ENCODE measurements around the gene KSR1.
A peak's percentile ranks its signal among the peaks of the same experiment; 100 is the strongest.

Gene KSR1

GRCh38 chr17:27569884-27570577, 113.8 kb downstream of the KSR1 start:
- no peak for DNase-seq (ENCODE audit: low read depth)

GRCh38 chr17:27570578-27570914, 114.3 kb downstream of the KSR1 start:
- no peak for DNase-seq (ENCODE audit: low read depth)

- DNase-seq (ENCODE audit: low read depth) = no peak
These were observed 115.5 kb downstream of the KSR1 start for GRCh38 chr17:27571563-27572352.

GRCh38 chr17:27572665-27573064, 116.4 kb downstream of the KSR1 start:
- DNase-seq (ENCODE audit: low read depth) = peak; percentile 45

- DNase-seq (ENCODE audit: low read depth) = no peak
These were observed 117.3 kb downstream of the KSR1 start for GRCh38 chr17:27573548-27573947.

GRCh38 chr17:27573971-27574525, 117.8 kb downstream of the KSR1 start:
- DNase-seq (ENCODE audit: low read depth) = no peak

- no peak for DNase-seq (ENCODE audit: low read depth)
These were observed 119.1 kb downstream of the KSR1 start for GRCh38 chr17:27575096-27575911.

GRCh38 chr17:27575912-27576252, 119.6 kb downstream of the KSR1 start:
- no peak for DNase-seq (ENCODE audit: low read depth)

- no peak for DNase-seq (ENCODE audit: low read depth)
These were observed 120.3 kb downstream of the KSR1 start for GRCh38 chr17:27576477-27577083.

- peak; percentile 44 for DNase-seq (ENCODE audit: low read depth)
These were observed 121.0 kb downstream of the KSR1 start for GRCh38 chr17:27577121-27577761.

GRCh38 chr17:27577884-27578717, 121.9 kb downstream of the KSR1 start:
- no peak for DNase-seq (ENCODE audit: low read depth)

GRCh38 chr17:27578718-27579085, 122.5 kb downstream of the KSR1 start:
- DNase-seq (ENCODE audit: low read depth) = peak; percentile 51

- DNase-seq (ENCODE audit: low read depth) = no peak
These were observed 123.1 kb downstream of the KSR1 start for GRCh38 chr17:27579304-27579703.

- DNase-seq (ENCODE audit: low read depth) = no peak
These were observed 123.7 kb downstream of the KSR1 start for GRCh38 chr17:27579897-27580321.

- no peak for DNase-seq (ENCODE audit: low read depth)
These were observed 124.8 kb downstream of the KSR1 start for GRCh38 chr17:27581016-27581415.

- no peak for DNase-seq (ENCODE audit: low read depth)
These were observed 126.4 kb downstream of the KSR1 start for GRCh38 chr17:27582696-27583095.

- no peak for DNase-seq (ENCODE audit: low read depth)
These were observed 129.0 kb downstream of the KSR1 start for GRCh38 chr17:27585153-27585681.

GRCh38 chr17:27585792-27586191, 129.5 kb downstream of the KSR1 start:
- no peak for DNase-seq (ENCODE audit: low read depth)

- DNase-seq (ENCODE audit: low read depth) = no peak
These were observed 130.0 kb downstream of the KSR1 start for GRCh38 chr17:27586203-27586721.

- no peak for DNase-seq (ENCODE audit: low read depth)
These were observed 132.1 kb downstream of the KSR1 start for GRCh38 chr17:27588354-27588753.
